D721Med (cell line): ENCODE measurements around the gene ANKRD35.
"Not testable (repeated sequence)": the region's sequence is repeated elsewhere in the genome, so short reads cannot be mapped to it uniquely, and the experiment has no call there.

Experiments used
- DNase-seq: peaks from one replicate; pipeline ENCODE4 v3.0.0; 2011; ENCODE audit warnings: low spot score; ENCODE audit not compliant: insufficient read length
- FAIRE-seq: peaks from 2 replicates; lab custom pipeline; 2011; peaks lifted over from hg19 to GRCh38; lab: Jason Lieb, UNC
- CTCF ChIP-seq: IDR thresholded peaks from 2 replicates; pipeline ENCODE4 v1.5.1; 2012; ENCODE audit warnings: mild to moderate bottlenecking, control low read depth; ENCODE audit not compliant: insufficient read depth; ENCODE audit errors: missing control alignments

ANKRD35 gene

GRCh38 chr1:145823565-145824498 lies 61.8 kb downstream of the ANKRD35 start, which contains the start of the genes POLR3C and RNF115:
Gene POLR3C, plus strand, starts transcription at chr1:145824200. Its CDS starts 1,577 bp downstream, at chr1:145825777.
Gene RNF115, minus strand, starts transcription at chr1:145824095. Its CDS starts 222 bp downstream, at chr1:145823873.
- DNase-seq (peak; percentile 86), FAIRE-seq (no peak)
- TF ChIP-seq CTCF: no peak

GRCh38 chr1:145822779-145823331 lies 62.8 kb downstream of the ANKRD35 start:
- not testable (repeated sequence) for DNase-seq, FAIRE-seq

GRCh38 chr1:145818095-145818494 lies 67.6 kb downstream of the ANKRD35 start:
- DNase-seq, FAIRE-seq: not testable (repeated sequence)
